HG03439 (cell line): Measurements from ENCODE around the gene IGFL4.
"Not testable (repeated sequence)": the region's sequence is repeated elsewhere in the genome, so short reads cannot be mapped to it uniquely, and the experiment has no call there.

Source experiments
- ATAC-seq: cut with Tn5 transposase; IDR thresholded peaks from one replicate; pipeline ENCODE4 v1.9.1; 2021; ENCODE audit warnings: mild to moderate bottlenecking, moderate library complexity; ENCODE audit not compliant: unreplicated experiment

The IGFL4 gene

GRCh38 chr19:46040952-46041500 lies at the start of gene IGFL4:
Gene IGFL4 (minus strand): TSS chr19:46041002. CDS start chr19:46040962, 40 bp downstream.
- no peak for ATAC-seq

- no peak for ATAC-seq
Measured at GRCh38 chr19:46090444-46090843, 49.6 kb upstream of the IGFL4 start.

- no peak for ATAC-seq
Measured at GRCh38 chr19:46089432-46089831, 48.6 kb upstream of the IGFL4 start.

- no peak for ATAC-seq
Measured at GRCh38 chr19:46088101-46088500, 47.3 kb upstream of the IGFL4 start.

- ATAC-seq: no peak
Measured at GRCh38 chr19:46085888-46086287, 45.1 kb upstream of the IGFL4 start.

GRCh38 chr19:46082728-46083050 lies 41.9 kb upstream of the IGFL4 start:
- no peak for ATAC-seq

GRCh38 chr19:46081928-46082727 lies 41.3 kb upstream of the IGFL4 start:
- ATAC-seq: no peak

GRCh38 chr19:46080561-46080960 lies 39.8 kb upstream of the IGFL4 start:
- ATAC-seq: no peak

- no peak for ATAC-seq
Measured at GRCh38 chr19:46079576-46079975, 38.8 kb upstream of the IGFL4 start.

GRCh38 chr19:46078573-46079332 lies 38.0 kb upstream of the IGFL4 start:
- not testable (repeated sequence) for ATAC-seq

GRCh38 chr19:46077815-46078167 lies 37.0 kb upstream of the IGFL4 start:
- no peak for ATAC-seq

- no peak for ATAC-seq
Measured at GRCh38 chr19:46076951-46077814, 36.4 kb upstream of the IGFL4 start.

GRCh38 chr19:46076031-46076880 lies 35.5 kb upstream of the IGFL4 start:
- no peak for ATAC-seq

- ATAC-seq: no peak
Measured at GRCh38 chr19:46073268-46073922, 32.6 kb upstream of the IGFL4 start.

GRCh38 chr19:46069806-46070341 lies 29.1 kb upstream of the IGFL4 start:
- no peak for ATAC-seq

GRCh38 chr19:46068345-46069258 lies 27.8 kb upstream of the IGFL4 start:
- ATAC-seq: no peak

GRCh38 chr19:46067691-46068090 lies 26.9 kb upstream of the IGFL4 start:
- no peak for ATAC-seq

- ATAC-seq: no peak
Measured at GRCh38 chr19:46066471-46066870, 25.7 kb upstream of the IGFL4 start.
